Embryonic facial prominence (tissue), 1 donor: Measurements from ENCODE around the gene ENTPD7.
"Not testable (repeated sequence)": the region's sequence is repeated elsewhere in the genome, so short reads cannot be mapped to it uniquely, and the experiment has no call there.

Experiments used
- DNase-seq: peaks from one replicate; pipeline ENCODE4 v3.0.0-alpha.2; 2016; ENCODE audit errors: extremely low spot score

Gene ENTPD7

DNA sequence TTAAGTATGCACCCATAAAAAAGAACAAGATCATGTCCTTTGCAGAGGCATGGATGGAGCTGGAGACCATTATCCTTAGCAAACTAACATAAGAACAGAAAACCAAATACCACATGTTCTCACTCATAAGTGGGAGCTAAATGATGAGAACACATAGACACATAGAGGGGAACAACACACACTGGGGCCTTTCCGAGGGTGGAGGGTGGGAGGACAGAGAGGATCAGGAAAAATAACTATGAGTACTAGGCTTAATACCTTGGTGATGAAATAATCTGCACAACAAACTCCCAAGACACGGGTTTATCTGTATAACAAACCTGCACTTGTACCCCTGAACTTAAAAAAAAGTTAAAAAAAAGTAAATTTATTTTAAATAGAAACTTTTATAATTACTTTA lies 86.9 kb downstream of the ENTPD7 start:
- not testable (repeated sequence) for DNase-seq

DNA sequence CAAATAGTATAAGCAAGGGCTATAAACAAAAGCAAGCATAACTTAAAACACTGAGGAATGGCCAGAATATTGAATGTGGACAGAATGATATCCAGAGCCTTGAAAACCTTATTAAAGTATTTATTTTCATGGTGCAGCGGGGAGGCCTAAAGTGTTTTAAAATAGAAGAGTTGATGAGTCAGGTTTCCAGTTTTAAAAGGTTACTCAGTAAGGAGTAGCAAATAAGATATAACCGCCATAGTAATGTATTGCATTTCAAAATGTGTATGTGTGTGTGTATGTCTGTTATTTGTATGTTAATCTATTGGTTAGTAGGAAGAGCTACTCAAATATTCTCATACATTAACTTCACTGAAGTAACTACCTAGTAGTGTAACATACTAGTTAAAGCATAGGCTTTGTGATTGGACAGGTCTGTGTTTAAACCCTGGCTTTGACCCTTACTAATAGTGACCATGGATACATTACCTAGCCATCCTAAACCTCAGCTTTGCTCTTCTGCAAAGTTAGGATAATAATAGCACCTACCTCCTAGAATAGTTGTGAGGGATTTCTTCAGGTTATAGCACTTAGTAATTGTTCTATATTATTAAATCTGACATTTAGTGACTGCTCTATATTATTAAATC lies 89.6 kb downstream of the ENTPD7 start:
- no peak for DNase-seq

GRCh38 chr10:99750641-99751040 lies 91.3 kb downstream of the ENTPD7 start:
- no peak for DNase-seq

DNA sequence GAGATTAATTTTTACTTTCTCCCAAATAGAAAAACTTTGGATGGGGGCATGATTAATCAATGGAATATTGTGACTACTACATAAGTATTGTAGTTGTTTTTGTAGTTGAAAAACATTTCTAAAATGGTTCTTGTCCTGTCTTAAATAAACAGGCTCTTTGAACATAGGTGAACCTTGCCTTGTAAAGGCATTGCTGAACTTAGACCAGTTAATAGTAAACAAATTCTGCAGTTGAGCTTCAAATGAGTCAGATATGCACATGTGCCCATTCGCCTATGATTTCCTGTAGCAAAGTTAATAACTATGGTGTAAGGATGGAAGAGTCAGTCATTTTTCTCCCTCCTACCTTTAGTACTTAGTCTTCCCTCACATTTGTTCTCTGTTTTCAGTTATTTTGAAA lies 95.4 kb downstream of the ENTPD7 start:
- DNase-seq: no peak
